Neuron (in vitro differentiated cells): ENCODE results near the gene TIMP2.

Experiments
- H2AFZ ChIP-seq: one replicate; pipeline ENCODE4 v1.6.1; 2013; ENCODE audit warnings: low read depth, mild to moderate bottlenecking, inconsistent platforms, low read length, moderate library complexity
- H3K27me3 ChIP-seq: one replicate; pipeline ENCODE4 v1.6.1; 2013; ENCODE audit warnings: low read length; ENCODE audit not compliant: insufficient read depth
- H3K36me3 ChIP-seq: one replicate; pipeline ENCODE4 v1.6.1; 2013; ENCODE audit warnings: low read length; ENCODE audit not compliant: insufficient read depth
- H3K4me1 ChIP-seq: one replicate; pipeline ENCODE4 v1.6.1; 2013; ENCODE audit warnings: low read length; ENCODE audit not compliant: insufficient read depth
- H3K4me3 ChIP-seq: 2 replicates; pipeline ENCODE4 v1.5.1; 2013; ENCODE audit warnings: mild to moderate bottlenecking, low read length, moderate library complexity
- H3K9me3 ChIP-seq: one replicate; pipeline ENCODE4 v1.6.1; 2013; ENCODE audit warnings: low read length

TIMP2 gene

DNA sequence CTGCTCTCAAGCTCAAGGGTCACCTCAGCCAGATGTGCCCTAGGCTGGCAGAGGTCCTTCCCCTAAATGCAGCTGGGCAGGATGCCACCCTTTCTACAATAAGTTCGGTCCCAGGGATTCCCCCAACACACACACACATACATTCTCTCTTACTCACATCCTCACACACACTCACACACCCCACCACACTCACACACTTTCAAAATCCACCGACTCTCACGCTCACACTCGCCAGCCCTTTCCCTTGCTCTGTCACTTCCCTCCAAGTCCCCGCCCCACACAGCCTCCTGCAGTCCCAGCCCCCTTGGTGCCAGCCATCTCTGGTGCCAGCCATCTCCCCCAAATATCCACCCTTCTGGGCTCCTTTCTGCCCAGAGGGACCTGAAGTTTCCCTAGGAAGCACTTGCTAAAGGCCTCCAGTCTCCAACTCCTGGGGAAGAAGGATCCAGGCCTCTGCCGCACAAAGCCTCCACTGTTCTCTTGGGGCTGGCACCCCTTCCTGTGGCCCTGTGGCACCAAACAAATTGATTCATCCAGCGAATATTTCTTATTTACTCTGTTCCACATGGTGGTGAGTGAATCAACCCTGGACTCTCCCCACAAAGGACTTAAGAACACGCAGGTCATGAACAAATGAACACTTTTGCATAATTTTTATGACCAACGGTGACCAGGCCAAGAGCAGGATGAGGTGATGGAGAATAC lies 80.7 kb downstream of the TIMP2 start:
- Histone ChIP-seq H2AFZ (no peak overlapping the region), H3K4me1 (peaks cover 11% of the 10 kb centered on the region), H3K36me3 (no peaks in the 10 kb centered on the region), H3K4me3 (no peak overlapping the region), H3K9me3 (no peaks in the 10 kb centered on the region), H3K27me3 (no peaks in the 10 kb centered on the region)

DNA sequence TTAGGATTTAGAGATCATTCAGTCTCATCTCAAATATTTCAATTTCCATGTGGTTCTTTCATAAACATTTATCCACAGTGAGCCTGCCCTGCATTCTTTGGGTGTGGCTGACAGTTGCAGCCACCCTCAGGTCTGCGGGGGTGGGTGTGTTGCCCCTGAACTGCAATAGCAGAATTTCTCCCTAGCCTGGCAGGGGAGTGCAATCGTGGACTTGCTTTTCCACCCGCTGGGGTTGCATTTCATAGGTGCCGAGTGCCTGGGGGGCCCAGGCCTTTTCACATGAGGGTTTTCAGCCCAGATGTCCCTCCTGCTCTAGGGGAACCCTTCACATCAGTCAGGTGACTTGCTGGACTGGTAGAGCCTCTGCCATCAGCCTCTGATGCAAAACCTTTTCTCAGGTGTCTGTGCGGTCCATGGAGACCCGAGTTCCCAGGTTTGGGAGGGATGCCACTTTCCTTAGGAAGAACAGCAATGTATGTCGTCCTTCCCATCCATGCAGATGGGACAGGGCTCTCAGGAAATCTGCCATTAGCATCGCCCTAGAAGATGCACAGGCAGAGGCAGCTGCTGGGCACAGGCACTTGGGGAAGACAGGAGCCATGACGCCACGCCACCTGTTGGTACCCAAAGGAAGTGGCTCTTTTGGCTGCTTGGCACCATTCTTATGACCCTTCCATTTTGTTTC lies 82.2 kb downstream of the TIMP2 start:
- Histone ChIP-seq H3K4me1 (peaks cover 22% of the 10 kb centered on the region), H2AFZ (no peak overlapping the region), H3K36me3 (no peaks in the 10 kb centered on the region), H3K27me3 (no peaks in the 10 kb centered on the region), H3K9me3 (no peaks in the 10 kb centered on the region), H3K4me3 (no peak overlapping the region)

- Histone ChIP-seq H3K27me3 (no peaks in the 10 kb centered on the region), H2AFZ (peak within 1 kb of the TSS; percentile 89)
These were observed 84.2 kb downstream of the TIMP2 start, which contains the start of gene USP36 for GRCh38 chr17:78840780-78841611. TSS of gene USP36 (minus strand) at chr17:78840814. CDS start at chr17:78836363, 4,451 bp downstream.

GRCh38 chr17:78840530-78840779 lies 84.7 kb downstream of the TIMP2 start:
- Histone ChIP-seq H2AFZ (peak overlapping the region; percentile 58), H3K4me3 (peak overlapping the region; percentile 67), H3K9me3 (no peaks in the 10 kb centered on the region), H3K36me3 (peaks cover 22% of the 10 kb centered on the region), H3K27me3 (no peaks in the 10 kb centered on the region), H3K4me1 (peaks cover 22% of the 10 kb centered on the region)

More at GRCh38 chr17:78840780-78841611, 84.2 kb downstream of the TIMP2 start, which contains the start of gene USP36:
- peaks cover 22% of the 10 kb centered on the region for H3K4me1 ChIP-seq
- peak within 1 kb of the TSS; percentile 67 for H3K4me3 ChIP-seq
- H3K36me3 ChIP-seq: peaks cover 17% of the 10 kb centered on the region
- no peaks in the 10 kb centered on the region for H3K9me3 ChIP-seq

- peak overlapping the region; percentile 67 for H3K4me3 ChIP-seq
- H3K27me3 ChIP-seq: no peaks in the 10 kb centered on the region
- peak overlapping the region; percentile 58 for H2AFZ ChIP-seq
- peaks cover 27% of the 10 kb centered on the region for H3K36me3 ChIP-seq
- peaks cover 22% of the 10 kb centered on the region for H3K4me1 ChIP-seq
- no peaks in the 10 kb centered on the region for H3K9me3 ChIP-seq
These were observed 85.2 kb downstream of the TIMP2 start for GRCh38 chr17:78839762-78840529.

GRCh38 chr17:78839235-78839761 lies 85.9 kb downstream of the TIMP2 start:
- peaks cover 22% of the 10 kb centered on the region for H3K4me1 ChIP-seq
- H3K36me3 ChIP-seq: peaks cover 33% of the 10 kb centered on the region
- H2AFZ ChIP-seq: no peak overlapping the region
- no peaks in the 10 kb centered on the region for H3K27me3 ChIP-seq
- peak overlapping the region; percentile 67 for H3K4me3 ChIP-seq
- no peaks in the 10 kb centered on the region for H3K9me3 ChIP-seq

GRCh38 chr17:78838574-78839005 lies 86.6 kb downstream of the TIMP2 start:
- H3K4me3 ChIP-seq: peak overlapping the region; percentile 67
- H3K36me3 ChIP-seq: peaks cover 39% of the 10 kb centered on the region
- H3K27me3 ChIP-seq: no peaks in the 10 kb centered on the region
- peaks cover 22% of the 10 kb centered on the region for H3K4me1 ChIP-seq
- H3K9me3 ChIP-seq: no peaks in the 10 kb centered on the region
- no peak overlapping the region for H2AFZ ChIP-seq

DNA sequence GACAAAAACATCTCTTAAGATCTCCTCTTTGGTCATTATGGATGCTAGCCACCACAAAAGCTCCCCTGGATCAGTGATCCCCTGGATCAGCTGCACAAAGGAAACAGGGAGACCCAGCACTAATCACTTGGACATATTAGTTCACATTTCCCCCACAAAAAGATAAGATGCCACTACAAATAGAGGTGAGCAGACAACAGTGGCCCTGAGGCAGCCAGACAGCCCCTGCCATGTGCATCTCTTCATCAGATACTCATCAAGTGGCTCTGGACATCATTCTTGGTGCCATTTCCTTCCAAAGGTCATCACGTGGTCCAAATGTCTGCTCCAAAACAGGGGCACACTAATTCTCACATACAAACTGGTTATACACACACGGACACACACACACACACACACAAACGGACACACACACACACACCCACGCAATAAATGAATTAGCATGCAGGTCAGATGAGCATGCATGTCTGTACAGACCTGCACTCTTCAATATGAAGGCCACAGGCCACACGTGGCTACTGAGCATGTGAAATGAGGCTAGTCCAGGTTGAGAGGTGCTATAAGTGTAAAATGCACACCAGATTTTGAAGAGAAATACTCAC lies 88.7 kb downstream of the TIMP2 start:
- Histone ChIP-seq H3K4me1 (peaks cover 18% of the 10 kb centered on the region), H3K4me3 (no peak overlapping the region), H3K9me3 (no peaks in the 10 kb centered on the region), H3K27me3 (no peaks in the 10 kb centered on the region), H3K36me3 (peaks cover 58% of the 10 kb centered on the region), H2AFZ (no peak overlapping the region)

- Histone ChIP-seq H3K9me3 (no peaks in the 10 kb centered on the region), H3K36me3 (peaks cover 70% of the 10 kb centered on the region), H3K4me1 (peaks cover 12% of the 10 kb centered on the region)
These were observed 90.6 kb downstream of the TIMP2 start for GRCh38 chr17:78834571-78834970.

GRCh38 chr17:78832541-78832810 lies 92.7 kb downstream of the TIMP2 start:
- peaks cover 77% of the 10 kb centered on the region for H3K36me3 ChIP-seq
- no peak overlapping the region for H2AFZ ChIP-seq
- H3K27me3 ChIP-seq: no peaks in the 10 kb centered on the region
- no peaks in the 10 kb centered on the region for H3K4me1 ChIP-seq
- no peaks in the 10 kb centered on the region for H3K9me3 ChIP-seq
- H3K4me3 ChIP-seq: no peak overlapping the region

More at GRCh38 chr17:78834571-78834970, 90.6 kb downstream of the TIMP2 start:
- no peak overlapping the region for H2AFZ ChIP-seq
- H3K27me3 ChIP-seq: no peaks in the 10 kb centered on the region
- H3K4me3 ChIP-seq: no peak overlapping the region

DNA sequence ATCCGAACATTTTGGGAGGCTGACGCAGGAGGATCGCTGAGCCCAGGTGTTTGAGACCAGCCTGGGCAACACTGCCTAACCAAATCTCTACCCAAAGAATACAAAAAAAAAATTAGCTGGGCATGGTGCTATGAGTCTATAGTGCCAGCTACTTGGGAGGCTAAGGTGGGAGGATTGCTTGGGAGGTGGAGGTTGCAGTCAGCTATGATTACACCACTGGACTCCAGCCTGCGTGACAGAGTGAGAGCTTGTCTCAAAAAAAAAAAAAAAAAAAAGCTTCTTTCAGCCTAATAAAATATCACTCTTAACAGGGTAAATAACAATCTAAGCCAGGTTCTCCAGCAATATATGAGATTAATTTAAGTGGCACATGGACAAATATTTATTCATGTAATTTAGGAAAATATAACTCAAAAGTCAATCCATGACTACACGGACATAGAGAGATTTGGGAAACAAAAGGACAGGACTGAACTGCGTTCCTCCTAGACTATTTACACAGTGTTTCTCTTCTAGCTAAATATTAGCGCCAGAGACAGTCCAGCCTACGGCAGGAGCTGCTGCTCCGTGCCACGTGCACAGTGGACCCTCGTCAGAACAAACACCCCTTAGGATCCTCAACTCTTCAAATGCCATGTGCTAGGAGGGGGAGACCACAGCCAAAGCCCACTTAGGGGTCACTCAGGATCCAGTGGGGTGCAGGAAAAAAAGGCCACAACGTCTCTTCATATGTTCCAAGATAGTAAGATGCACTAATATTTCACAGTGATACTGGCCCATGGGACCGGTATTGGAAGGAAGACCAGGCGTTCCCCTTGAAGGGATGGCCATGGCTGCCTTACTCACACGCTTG lies 93.3 kb downstream of the TIMP2 start:
- H2AFZ ChIP-seq: no peak overlapping the region
- peaks cover 74% of the 10 kb centered on the region for H3K36me3 ChIP-seq
- H3K27me3 ChIP-seq: no peaks in the 10 kb centered on the region
- H3K9me3 ChIP-seq: no peaks in the 10 kb centered on the region
- no peaks in the 10 kb centered on the region for H3K4me1 ChIP-seq
- H3K4me3 ChIP-seq: no peak overlapping the region
